ENCODE data around the gene RAD51B.

RAD51B gene

GRCh38 chr14:68459480-68460136, 640.0 kb downstream of the RAD51B start:
- no peak for DNase-seq

DNA sequence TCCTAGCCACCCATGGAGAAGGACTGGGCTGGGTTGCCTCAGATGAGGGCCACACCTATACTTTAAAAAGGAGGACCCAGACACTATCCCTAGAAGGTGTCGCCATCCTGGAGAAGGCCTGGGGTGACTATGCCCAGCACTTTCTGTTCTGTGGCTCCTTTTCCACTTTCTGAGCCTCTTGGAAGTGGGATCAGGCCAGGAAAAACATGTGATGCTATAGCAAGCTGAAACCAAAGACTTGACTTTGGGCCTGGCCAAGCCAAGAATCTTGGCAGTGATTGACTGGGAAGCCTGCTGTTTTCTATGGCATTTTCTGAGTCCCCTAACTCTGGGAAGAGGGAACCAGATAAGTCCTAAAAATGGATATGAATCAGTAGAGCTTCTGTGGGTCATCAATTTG, 641.0 kb downstream of the RAD51B start:
- DNase-seq = no peak

DNA sequence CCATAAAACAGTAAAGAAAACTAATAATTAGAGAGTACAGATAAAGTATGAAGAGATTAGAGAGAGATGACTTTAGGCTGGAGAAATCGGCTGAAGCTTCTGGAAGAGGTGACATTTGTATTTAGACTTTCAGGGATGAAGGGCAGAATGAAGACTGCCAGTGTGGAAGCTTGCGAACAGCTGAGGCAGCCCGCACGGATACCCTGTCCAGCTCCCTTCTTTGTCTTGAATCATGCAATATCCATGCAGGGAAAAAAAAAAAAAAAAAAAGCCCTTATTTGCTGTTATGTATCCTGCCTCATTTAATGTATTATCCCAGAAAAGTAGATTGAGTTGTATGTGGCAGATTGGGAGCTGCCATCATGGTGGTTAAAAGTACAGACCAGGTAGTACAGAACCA, 641.5 kb downstream of the RAD51B start:
- no peak for DNase-seq

DNA sequence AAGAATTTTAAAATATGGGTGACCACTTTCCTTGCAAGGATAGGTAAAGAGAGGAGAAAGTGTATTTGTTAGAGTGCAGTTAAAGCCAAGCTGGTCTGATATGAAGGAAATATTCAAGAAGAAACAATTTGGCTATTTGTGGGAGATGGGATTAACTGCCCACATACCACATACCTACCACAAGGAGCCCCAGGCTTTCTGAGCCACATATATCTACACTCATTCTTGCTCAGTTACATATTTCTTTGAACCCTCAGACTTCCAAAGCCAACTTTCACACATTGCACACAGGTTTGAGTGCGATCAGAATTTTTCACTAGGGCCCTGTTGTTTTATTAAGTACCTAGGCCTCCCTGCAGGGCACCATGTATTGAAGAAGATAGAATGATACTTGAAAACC, 643.1 kb downstream of the RAD51B start:
- DNase-seq = no peak

DNA sequence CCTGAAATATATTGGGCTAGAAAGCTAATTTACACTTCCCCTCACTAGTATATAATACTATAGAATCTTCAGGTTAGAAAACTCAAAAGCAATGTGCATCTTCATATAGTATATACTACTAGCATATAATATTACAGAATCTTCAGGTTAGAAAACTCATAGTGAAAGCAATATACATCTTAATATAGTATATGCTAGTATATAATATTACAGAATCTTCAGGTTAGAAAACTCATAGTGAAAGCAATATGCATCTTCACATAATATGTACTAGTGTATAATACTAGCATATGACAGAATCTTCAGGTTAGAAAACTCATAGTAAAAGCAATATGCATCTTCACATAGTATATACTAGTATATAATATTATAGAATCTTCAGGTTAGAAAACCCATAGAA, 643.7 kb downstream of the RAD51B start:
- no peak for DNase-seq

- DNase-seq = no peak
Measured at GRCh38 chr14:68463705-68464374, 644.3 kb downstream of the RAD51B start.

GRCh38 chr14:68464711-68465110, 645.1 kb downstream of the RAD51B start:
- no peak for DNase-seq

- DNase-seq = no peak
Measured at GRCh38 chr14:68466491-68466977, 647.0 kb downstream of the RAD51B start.

DNA sequence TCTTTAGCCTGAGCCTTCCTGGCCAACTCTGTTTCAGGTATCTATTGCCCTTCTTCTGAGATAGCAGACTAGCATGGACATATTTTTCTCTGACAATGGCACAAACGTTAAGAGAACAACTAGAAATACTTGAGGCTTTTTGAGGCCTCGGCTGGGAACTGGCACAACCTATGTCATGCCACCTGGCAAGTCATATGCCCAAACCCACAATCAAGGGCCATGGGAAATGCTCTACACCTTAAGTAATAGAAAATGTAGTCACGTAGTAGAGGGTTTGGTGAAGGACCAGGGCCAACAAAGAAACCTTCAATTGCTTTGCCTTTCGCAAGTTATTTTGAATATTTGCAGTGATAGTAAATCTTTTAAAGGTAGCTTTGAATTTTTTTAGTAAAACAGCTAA, 647.8 kb downstream of the RAD51B start:
- DNase-seq = no peak

DNA sequence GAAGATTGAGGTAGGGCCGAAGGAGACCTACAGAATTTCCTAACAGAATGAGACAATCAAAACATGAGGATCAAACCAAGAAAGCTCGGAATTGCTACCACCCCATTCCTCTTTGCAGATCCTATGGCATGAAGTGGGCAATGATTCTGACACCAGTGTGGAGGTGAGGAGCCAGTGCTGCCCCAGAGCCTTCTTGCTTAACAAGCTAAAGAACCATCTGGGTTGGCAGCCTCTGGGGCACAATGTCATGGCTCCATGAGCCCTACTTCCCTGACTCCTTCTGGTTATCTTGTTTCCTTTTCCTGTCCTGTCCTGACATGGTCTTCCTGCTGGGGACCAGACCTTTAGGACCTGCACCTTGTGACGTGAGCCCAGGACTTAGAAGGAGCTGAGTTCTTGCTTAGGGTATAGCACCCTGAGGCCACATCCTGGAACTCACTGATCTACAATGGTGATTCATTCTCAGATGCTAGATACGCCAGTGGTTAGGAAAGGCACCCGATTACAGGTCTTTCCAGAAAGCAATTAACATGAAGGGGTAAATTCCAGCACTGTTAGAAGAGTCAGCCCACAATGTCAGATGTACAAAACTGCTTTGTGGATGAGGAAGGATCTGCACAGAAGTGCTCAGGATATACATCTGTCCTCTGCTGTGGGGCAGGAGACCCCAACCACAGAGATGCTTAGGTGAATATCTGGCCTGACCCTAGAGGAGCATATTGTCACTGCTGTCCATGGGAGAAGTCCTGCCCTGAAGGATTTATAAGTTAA, 649.0 kb downstream of the RAD51B start:
- no peak for DNase-seq

DNA sequence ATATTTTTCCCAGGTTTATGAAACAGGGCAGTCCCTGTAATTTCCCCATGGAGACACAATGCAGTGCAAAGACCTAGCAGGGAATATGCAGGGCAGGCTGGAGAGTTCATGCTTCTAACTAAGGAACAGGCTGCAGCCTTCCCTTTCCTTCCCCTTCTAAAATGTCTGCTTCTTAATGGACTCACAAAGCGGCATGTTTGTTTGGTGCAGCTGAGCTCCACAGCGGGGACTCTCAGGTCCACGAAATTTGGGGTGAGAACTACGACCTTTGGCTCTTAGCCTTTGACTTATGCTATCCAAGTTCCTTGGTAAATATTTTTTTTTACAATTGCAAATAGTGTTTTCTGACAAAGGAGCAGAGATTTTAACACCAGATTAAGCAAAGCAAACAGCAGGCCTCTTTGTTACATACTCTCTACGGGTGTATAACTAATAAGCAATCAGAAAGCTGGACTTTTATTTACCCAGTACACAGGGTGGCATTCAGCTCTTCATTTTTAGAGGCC, 649.7 kb downstream of the RAD51B start:
- DNase-seq = no peak

GRCh38 chr14:68470361-68470760, 650.8 kb downstream of the RAD51B start:
- no peak for DNase-seq

GRCh38 chr14:68471029-68471963, 651.7 kb downstream of the RAD51B start:
- DNase-seq = no peak

DNA sequence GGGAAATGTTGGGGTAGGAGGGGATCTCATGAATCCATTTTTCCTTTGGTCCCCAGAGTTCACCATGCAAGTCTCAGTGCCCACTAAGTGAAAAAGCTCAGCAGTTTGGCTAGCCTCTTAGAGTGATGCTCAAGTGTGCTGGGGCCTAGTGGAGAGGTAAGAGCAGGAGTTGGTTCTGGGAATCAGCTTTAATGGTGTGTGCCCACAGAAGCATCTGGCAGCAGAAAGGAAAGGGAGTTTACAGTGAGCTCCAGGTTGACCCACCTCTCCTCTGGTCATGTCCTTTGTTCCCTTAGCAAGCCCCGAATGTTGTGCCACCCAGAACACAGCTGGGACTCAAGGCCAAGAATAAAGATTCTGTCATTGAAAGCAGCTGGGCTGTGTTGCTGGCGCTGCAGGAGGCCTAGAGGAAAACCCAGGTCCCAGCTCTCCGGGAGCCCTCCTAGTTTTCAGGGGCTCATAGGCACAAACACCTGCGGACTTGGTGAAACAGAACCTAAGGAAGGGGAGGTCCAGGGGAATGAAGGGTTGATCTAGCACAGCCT, 652.5 kb downstream of the RAD51B start:
- no peak for DNase-seq

- no peak for DNase-seq
Measured at GRCh38 chr14:68473069-68473468, 653.5 kb downstream of the RAD51B start.

DNA sequence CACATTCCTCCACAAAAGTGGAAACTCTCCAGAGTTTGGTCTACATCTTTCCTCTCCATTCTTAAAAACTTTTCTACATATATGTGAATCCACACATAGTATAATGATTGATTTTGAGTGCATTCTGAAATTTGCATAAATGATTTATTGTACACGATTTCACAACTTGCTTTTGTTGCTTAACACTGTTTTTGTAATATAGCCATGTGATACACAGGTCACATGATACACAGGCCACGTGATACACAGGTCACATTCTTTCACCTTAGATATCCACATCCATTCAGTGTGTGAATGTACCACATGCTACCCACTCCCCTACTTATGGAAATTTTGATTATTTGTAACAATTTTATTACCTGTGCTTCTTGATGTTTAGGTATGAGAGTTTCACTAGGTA, 654.2 kb downstream of the RAD51B start:
- DNase-seq = peak; percentile 29

DNA sequence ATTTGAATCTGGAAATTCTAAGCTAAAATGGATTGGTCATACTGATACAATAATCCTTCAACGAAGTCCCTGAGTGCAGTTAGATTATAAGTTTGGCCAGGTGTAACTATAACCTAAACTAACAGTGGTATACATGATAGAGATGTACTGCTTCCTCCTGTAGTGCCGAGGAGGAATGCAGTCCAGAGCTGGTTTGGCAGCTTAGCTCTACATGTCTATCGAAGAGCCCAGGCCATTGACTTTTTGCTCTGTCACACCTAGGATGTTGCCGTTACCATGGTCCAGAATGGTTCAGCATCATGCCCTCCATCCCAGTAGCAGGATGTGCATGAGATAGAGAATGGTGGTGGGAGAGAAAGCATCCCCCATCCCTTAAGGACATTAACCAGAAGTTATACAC, 655.2 kb downstream of the RAD51B start:
- no peak for DNase-seq

GRCh38 chr14:68475802-68476201, 656.2 kb downstream of the RAD51B start:
- no peak for DNase-seq

DNA sequence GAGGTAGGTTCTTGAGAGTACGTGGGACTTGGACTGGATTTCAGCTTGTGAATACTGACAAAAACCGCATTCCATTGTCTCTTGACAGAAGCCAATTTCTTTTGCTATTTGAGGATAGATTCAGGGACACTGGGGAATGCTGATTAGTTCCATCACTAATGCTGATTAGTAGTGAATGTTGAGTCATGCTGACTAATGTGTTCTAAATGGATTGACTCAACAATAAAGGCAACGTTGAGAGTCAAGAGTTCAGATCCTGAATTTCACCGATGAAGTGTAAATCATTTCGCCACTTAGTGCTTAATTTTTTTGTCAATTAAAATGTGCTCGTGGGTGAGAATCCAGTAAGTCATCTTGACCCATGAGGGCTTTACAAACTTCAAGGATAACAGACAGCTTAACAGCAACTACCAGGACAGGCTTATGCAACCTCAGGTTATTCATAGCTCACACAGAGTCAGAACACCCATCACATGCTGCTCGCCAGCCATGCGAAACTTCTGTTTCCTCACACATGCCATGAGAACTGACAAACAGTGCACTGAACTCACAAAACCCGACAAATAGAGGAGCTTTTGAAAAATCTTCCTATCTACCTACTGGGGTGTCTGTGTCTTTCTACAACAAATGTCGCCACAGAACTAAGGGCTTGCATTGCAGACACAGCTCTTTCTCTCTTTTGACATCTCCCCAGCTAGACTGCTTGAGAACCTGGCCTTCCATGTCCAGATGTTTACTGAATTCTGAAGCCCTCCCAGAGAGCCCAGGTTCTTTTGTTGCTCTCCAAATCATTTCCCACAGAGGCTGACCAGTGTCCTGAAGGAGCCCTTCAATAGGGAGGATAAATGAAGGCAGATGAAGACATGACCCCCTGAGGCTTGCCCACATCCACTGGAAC, 656.9 kb downstream of the RAD51B start:
- DNase-seq = no peak

- no peak for DNase-seq
Measured at GRCh38 chr14:68477110-68477455, 657.5 kb downstream of the RAD51B start.

DNA sequence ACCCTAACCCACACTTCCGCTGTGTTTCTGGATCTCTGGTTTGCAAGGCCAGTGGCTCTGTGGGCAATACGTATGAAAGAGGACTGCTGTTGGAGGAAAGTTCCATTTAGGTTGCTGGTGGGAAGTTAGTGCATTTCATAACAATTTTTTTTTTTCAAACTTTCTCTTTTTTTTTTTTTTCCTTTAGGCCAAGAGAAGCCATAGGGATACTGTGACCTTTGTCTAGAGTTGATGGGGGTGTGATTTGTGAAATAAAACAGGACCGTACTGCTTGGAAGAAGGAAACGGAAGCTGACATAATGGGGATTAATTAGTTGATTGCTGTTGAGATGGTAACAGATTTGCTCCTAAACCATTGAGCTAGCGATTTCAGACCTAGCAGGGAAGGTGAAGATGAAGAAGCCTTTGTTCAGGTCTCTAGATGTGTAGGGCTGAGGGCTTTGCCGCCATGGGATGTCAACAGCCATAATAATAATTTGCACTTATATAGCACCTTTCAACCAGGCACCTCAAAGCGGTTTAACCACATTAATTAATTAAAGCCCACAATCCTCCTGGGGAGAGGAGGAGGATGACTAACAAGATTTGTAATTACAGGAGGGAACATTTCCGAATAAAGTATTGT, 658.0 kb downstream of the RAD51B start:
- no peak for DNase-seq
